ENCODE data around the gene UBE2K. TPM values are rescaled to one million over a fixed set of nuclear protein-coding genes. Genes with fewer than 3 reads are reported as not detected.

The UBE2K gene
- total RNA-seq, 1 experiment from 2014 or later: 151 TPM

- H4K8ac ChIP-seq (replicated peaks; ENCODE audit: insufficient read length, low read depth, low read length): no peak overlapping the region
- no peak overlapping the region for H3K56ac ChIP-seq (ENCODE audit: insufficient read length, low read depth, low read length)
- no peaks in the 10 kb centered on the region; the same call in 1 of the 2 replicates for H3K4me1 ChIP-seq (ENCODE audit: insufficient read depth, low read length)
- H2BK12ac ChIP-seq (ENCODE audit: insufficient read length, low read depth, low read length): no peak overlapping the region
- H2AFZ ChIP-seq (ENCODE audit: low read length): no peak overlapping the region
- H3K14ac ChIP-seq (ENCODE audit: insufficient read depth, low read length): no peak overlapping the region
- H3K79me1 ChIP-seq (ENCODE audit: insufficient read depth, low read depth, low read length, poor library complexity, severe bottlenecking): no peaks in the 10 kb centered on the region
- H3K27me3 Mint-ChIP-seq (ENCODE audit: low read depth): no peaks in the 10 kb centered on the region
- no peak overlapping the region for H3K18ac ChIP-seq (ENCODE audit: insufficient read length, low read depth, low read length)
- no peak overlapping the region for H2BK15ac ChIP-seq (ENCODE audit: low read depth, low read length)
- no peak overlapping the region for H3K27ac ChIP-seq (ENCODE audit: insufficient read length, low read depth, low read length)
- TF ChIP-seq CTCF (conservative IDR thresholded peaks at IDR 0.05): no peak
- peaks cover 6 to 33% (median 24%) of the 10 kb centered on the region in 3 experiments; a peak in 5 of 7 replicates for H3K36me3 Mint-ChIP-seq (ENCODE audit: insufficient read depth in 1 of 3, low read depth in 3 of 3)
- no peaks in the 10 kb centered on the region for H4K20me1 ChIP-seq (ENCODE audit: control insufficient read depth, insufficient read depth, insufficient read length)
- no peak overlapping the region for H2AK5ac ChIP-seq (ENCODE audit: insufficient read length, low read length)
- DNase-seq: no peak
- H3K27me3 ChIP-seq (ENCODE audit: insufficient read depth, low read length): no peaks in the 10 kb centered on the region
- H3K9me3 ChIP-seq (ENCODE audit: control insufficient read depth, low read depth, low read length): no peaks in the 10 kb centered on the region
- H3K4ac ChIP-seq (ENCODE audit: low read depth, low read length): no peak overlapping the region
- H3T11ph ChIP-seq (ENCODE audit: low read length): no peak overlapping the region
- no peak overlapping the region for H3K4me2 ChIP-seq (ENCODE audit: insufficient read depth, insufficient read length, low read length)
- H3K4me1 Mint-ChIP-seq: peaks cover 10 to 15% of the 10 kb centered on the region in 2 experiments
- H4K91ac ChIP-seq (ENCODE audit: insufficient read length, low read depth, low read length): no peak overlapping the region
- H2BK5ac ChIP-seq (ENCODE audit: insufficient read length, low read length): no peak overlapping the region
- H3K9me3 Mint-ChIP-seq: no peaks in the 10 kb centered on the region
- no peak overlapping the region for H2BK120ac ChIP-seq (ENCODE audit: low read depth, low read length, poor library complexity, severe bottlenecking)
- no peak overlapping the region for H4K5ac ChIP-seq (ENCODE audit: insufficient read length, low read depth, low read length)
- H3K4me3 Mint-ChIP-seq: no peak overlapping the region
- no peak overlapping the region for H3K9ac ChIP-seq (ENCODE audit: extremely low read depth, insufficient read length, low read length)
- H3K79me2 ChIP-seq (ENCODE audit: insufficient read depth, low read length): no peaks in the 10 kb centered on the region
- 0 out of 7 replicates have a peak overlapping the region, but pooled peaks of 1 of the 3 experiments have one; percentile 51 for H3K27ac Mint-ChIP-seq
- no peak overlapping the region for H3K23ac ChIP-seq (ENCODE audit: insufficient read length, low read depth, low read length)
- H2BK20ac ChIP-seq (ENCODE audit: low read depth, low read length, poor library complexity, severe bottlenecking): no peak overlapping the region
- H3K23me2 ChIP-seq (ENCODE audit: insufficient read length, low read depth, low read length, poor library complexity, severe bottlenecking): no peaks in the 10 kb centered on the region
Measured at GRCh38 chr4:39822662-39823061, 124.7 kb downstream of the UBE2K start.

Measured in H9 (cell line).